Left hindlimb (tissue), 1 donor: ENCODE measurements around the gene LBX2.

Experiments used
- DNase-seq: peaks from one replicate; pipeline ENCODE4 v3.0.0-alpha.2; 2018

LBX2 gene

GRCh38 chr2:74450570-74451190 lies 48.7 kb downstream of the LBX2 start:
- DNase-seq: no peak

GRCh38 chr2:74448771-74449170 lies 50.6 kb downstream of the LBX2 start:
- DNase-seq: no peak
